Measurements from ENCODE around the gene KRTAP10-5.

KRTAP10-5 gene

DNA sequence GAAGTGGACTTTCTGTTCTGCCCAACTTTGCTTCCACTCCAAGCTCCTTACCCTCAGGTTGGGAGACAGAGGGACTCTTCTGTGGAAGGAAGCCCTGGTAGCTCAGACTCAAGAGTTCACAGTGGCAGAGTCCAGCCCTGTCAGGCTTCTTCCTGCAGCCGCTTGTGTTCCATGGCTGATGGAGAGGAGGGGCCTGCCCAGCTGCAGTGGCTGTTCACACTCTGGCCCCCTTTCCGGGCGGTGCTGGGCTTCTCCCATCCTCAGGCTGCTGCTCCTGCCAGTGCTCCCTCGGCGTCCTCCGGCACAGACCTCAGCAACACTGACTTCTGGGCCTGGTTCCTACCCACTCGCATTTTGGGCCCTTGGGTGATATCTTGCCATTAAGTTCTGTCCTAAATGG lies 44.4 kb downstream of the KRTAP10-5 start:
- Histone ChIP-seq H3K36me3 (replicated peaks) (no peaks in the 10 kb centered on the region), H3K4me3 (ENCODE audit: low read depth, low read length) (no peak overlapping the region), H3K27me3 (replicated peaks) (no peaks in the 10 kb centered on the region), H3K27ac (no peak overlapping the region)
- in situ Hi-C loops (cut with HindIII; ENCODE audit: low pct_ligation_motif_present, low sequenced_read_pairs), result no loop called here
- TF ChIP-seq, protein P1, sequence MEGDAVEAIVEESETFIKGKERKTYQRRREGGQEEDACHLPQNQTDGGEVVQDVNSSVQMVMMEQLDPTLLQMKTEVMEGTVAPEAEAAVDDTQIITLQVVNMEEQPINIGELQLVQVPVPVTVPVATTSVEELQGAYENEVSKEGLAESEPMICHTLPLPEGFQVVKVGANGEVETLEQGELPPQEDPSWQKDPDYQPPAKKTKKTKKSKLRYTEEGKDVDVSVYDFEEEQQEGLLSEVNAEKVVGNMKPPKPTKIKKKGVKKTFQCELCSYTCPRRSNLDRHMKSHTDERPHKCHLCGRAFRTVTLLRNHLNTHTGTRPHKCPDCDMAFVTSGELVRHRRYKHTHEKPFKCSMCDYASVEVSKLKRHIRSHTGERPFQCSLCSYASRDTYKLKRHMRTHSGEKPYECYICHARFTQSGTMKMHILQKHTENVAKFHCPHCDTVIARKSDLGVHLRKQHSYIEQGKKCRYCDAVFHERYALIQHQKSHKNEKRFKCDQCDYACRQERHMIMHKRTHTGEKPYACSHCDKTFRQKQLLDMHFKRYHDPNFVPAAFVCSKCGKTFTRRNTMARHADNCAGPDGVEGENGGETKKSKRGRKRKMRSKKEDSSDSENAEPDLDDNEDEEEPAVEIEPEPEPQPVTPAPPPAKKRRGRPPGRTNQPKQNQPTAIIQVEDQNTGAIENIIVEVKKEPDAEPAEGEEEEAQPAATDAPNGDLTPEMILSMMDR (IDR thresholded peaks at IDR 0.05; ENCODE audit: low read depth, low read length, missing control alignments), result no peak
- no peak for DNase-seq

DNA sequence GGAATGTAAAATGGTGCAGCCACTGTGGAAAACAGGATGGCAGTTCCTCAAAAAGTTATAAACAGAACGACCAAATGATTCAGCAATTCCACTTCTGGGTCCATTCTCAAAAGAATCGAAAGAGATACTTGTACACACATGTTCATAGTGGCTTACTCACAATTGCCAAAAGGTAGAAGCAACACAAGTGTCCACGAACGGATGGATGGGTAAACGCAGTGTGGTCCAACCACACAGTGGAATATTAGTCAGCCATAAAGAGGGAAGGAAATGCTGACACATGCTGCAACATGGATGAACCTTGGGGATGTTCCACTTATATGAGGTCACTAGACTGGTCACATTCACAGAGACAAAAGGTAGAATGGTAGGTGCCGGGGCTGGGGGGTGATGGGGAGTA lies 45.7 kb downstream of the KRTAP10-5 start:
- Histone ChIP-seq H3K27me3 (replicated peaks) (no peaks in the 10 kb centered on the region), H3K27ac (no peak overlapping the region), H3K4me3 (ENCODE audit: low read depth, low read length) (no peak overlapping the region), H3K36me3 (replicated peaks) (no peaks in the 10 kb centered on the region)
- in situ Hi-C loops (cut with HindIII; ENCODE audit: low pct_ligation_motif_present, low sequenced_read_pairs), result no loop called here
- no peak for DNase-seq
- TF ChIP-seq, protein P1 (IDR thresholded peaks at IDR 0.05; ENCODE audit: low read depth, low read length, missing control alignments), result no peak

DNA sequence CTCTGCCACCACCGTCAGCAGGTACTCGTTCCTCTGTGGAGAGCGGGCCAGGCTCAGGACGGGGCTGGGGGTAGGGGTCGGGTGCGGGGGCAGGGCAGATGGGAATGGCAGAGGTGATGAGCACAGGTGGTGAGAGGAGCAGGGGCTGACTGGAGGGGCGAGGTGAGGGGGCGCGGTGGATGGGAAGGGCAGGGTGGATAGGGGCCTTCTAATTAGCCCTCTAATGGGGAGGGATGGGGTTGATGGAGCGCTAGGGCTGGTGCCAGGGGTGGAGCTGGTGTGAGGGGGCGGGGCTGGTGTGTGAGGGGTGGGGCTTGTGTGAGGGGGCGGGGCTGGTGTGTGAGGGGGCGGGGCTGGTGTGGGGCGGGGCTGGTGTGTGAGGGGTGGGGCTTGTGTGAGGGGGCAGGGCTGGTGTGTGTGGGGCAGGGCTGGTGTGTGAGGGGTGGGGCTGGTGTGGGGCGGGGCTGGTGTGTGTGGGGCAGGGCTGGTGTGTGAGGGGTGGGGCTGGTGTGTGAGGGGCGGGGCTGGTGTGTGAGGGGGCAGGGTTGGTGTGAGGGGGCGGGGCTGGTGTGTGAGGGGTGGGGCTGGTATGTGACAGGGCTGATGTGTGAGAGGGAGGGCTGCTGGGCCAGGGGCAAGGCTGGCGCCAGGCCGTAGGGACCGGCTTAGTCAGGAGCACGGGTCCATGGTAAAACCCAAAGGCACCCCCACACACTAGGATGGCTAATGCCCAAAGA lies 46.3 kb downstream of the KRTAP10-5 start:
- in situ Hi-C loops (cut with HindIII; ENCODE audit: low pct_ligation_motif_present, low sequenced_read_pairs), result no loop called here
- Histone ChIP-seq H3K27me3 (replicated peaks) (no peaks in the 10 kb centered on the region), H3K36me3 (replicated peaks) (no peaks in the 10 kb centered on the region), H3K4me3 (ENCODE audit: low read depth, low read length) (no peak overlapping the region), H3K27ac (no peak overlapping the region)
- TF ChIP-seq, protein P1 (IDR thresholded peaks at IDR 0.05; ENCODE audit: low read depth, low read length, missing control alignments), result no peak
- DNase-seq, result no peak

DNA sequence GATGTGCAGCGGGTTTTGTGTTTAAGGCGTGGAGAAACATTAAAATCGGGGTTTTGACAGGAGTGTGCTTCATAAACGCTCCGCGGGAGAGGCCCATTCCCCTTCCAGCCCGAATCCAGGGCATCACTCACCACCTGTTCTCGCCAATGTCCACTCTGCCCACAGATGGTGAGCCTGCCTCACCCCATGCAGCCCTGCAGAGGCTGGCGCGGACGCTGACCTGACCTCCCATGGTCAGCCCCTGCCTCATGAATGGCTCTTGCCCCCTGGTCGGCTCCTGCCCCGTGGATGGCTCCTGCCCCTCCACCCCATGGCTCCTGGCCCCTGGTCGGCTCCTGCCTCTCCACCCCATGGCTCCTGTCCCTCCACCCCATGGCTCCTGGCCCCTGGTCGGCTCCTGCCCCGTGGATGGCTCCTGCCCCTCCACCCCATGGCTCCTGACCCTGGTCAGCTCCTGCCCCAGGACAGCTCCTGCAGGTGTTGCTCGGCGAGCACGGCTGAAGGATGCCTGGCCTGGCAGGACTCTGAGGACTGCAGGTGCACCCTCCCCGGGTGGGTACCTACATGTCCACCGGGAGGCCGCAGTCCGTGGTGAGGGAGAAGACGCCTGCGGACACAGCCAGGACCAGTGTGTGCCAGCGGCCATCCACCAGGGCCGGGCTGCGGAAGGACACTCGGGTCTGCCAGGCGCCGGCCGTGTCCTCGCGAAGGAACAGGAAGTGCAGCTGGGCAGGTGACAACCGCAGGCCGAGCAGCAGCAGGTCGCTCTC lies 47.1 kb downstream of the KRTAP10-5 start:
- no peak overlapping the region for H3K4me3 ChIP-seq (ENCODE audit: low read depth, low read length)
- H3K27me3 ChIP-seq (replicated peaks), result no peaks in the 10 kb centered on the region
- no peak for DNase-seq

DNA sequence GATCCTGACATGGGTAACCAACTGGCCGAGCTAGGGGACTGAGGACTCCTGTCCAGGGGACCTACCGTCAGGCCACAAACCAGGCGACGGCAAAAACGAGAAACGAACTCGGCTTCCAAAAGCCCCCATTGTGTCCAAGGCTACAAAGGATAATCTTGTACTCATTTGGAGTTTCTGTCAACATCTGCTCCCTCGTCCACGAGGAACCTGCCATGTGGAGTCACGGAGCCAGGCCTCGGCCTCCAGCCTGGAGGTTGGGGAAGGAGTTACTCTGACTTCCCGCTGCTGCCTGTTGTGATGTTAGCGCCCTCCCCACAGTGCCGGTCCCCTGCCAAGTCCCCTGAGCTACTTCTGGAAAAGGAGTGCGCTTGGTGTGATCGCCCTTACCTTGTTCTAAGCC lies 47.7 kb downstream of the KRTAP10-5 start:
- Histone ChIP-seq H3K36me3 (replicated peaks) (no peaks in the 10 kb centered on the region), H3K4me3 (ENCODE audit: low read depth, low read length) (no peak overlapping the region), H3K27ac (no peak overlapping the region), H3K27me3 (replicated peaks) (no peaks in the 10 kb centered on the region)
- in situ Hi-C loops (cut with HindIII; ENCODE audit: low pct_ligation_motif_present, low sequenced_read_pairs), result no loop called here
- TF ChIP-seq, protein P1 (IDR thresholded peaks at IDR 0.05; ENCODE audit: low read depth, low read length, missing control alignments), result no peak
- no peak for DNase-seq

More for the DNA sequence above, 47.1 kb downstream of the KRTAP10-5 start:
- no peak overlapping the region for H3K27ac ChIP-seq
- in situ Hi-C loops (cut with HindIII; ENCODE audit: low pct_ligation_motif_present, low sequenced_read_pairs), result no loop called here
- TF ChIP-seq, protein P1 (IDR thresholded peaks at IDR 0.05; ENCODE audit: low read depth, low read length, missing control alignments), result no peak
- no peaks in the 10 kb centered on the region for H3K36me3 ChIP-seq (replicated peaks)

Data from brain microvascular endothelial cell (primary cell).